ENCODE results near the gene ZNF391. TPM values are rescaled to one million over a fixed set of nuclear protein-coding genes. Genes with fewer than 3 reads are reported as not detected.

ZNF391 gene
- total RNA-seq: 1 to 10 TPM in 3 of 4 donors, under 1 TPM in 1; 0.55 to 2.1 (median 1.5) TPM

GRCh38 chr6:27388293-27389197, at the start of gene ZNF391:
ZNF391 (plus strand) TSS chr6:27388759; CDS start chr6:27400371, 11,612 bp downstream.
- peak within 1 kb of the TSS; percentile 72 for H3K4me3 ChIP-seq (ENCODE audit: low read depth, poor library complexity, severe bottlenecking)
- intact Hi-C loops (cut with DNase I; ENCODE audit: low total_unique reads): no loop called here
- peak; percentile 62 to 92 for DNase-seq (ENCODE audit: low spot score in 2 of 2)
- TF ChIP-seq CTCF (IDR thresholded peaks at IDR 0.05) (no peak), POLR2A (IDR thresholded peaks at IDR 0.05) (no peak)
- 0 to 1% methylated on average over 44 to 45 of the region's 49 CpGs for WGBS, 2 donors

- TF ChIP-seq CTCF (IDR thresholded peaks at IDR 0.05) (no peak), POLR2A (IDR thresholded peaks at IDR 0.05) (no peak)
Observed at GRCh38 chr6:27352850-27353249, 35.7 kb upstream of the ZNF391 start.

GRCh38 chr6:27358786-27359185, 29.8 kb upstream of the ZNF391 start:
- intact Hi-C loops (cut with DNase I; ENCODE audit: low total_unique reads): no loop called here
- DNase-seq (ENCODE audit: low spot score in 2 of 2): no peak
- TF ChIP-seq CTCF (IDR thresholded peaks at IDR 0.05): no peak
- no peak for TF ChIP-seq POLR2A (IDR thresholded peaks at IDR 0.05)
- WGBS, 2 donors: 72 to 85% methylated on average over 2 of the region's 2 CpGs
- H3K4me3 ChIP-seq (ENCODE audit: low read depth, poor library complexity, severe bottlenecking): no peak overlapping the region

More at GRCh38 chr6:27352850-27353249, 35.7 kb upstream of the ZNF391 start:
- no peak overlapping the region for H3K4me3 ChIP-seq (ENCODE audit: low read depth, poor library complexity, severe bottlenecking)
- WGBS, 2 donors: 79% methylated on average over 4 of the region's 4 CpGs
- DNase-seq (ENCODE audit: low spot score in 2 of 2): no peak
- intact Hi-C loops (cut with DNase I; ENCODE audit: low total_unique reads): no loop called here

- no peak for DNase-seq (ENCODE audit: low spot score in 2 of 2)
- TF ChIP-seq POLR2A (IDR thresholded peaks at IDR 0.05) (no peak), CTCF (IDR thresholded peaks at IDR 0.05) (no peak)
- no peak overlapping the region for H3K4me3 ChIP-seq (ENCODE audit: low read depth, poor library complexity, severe bottlenecking)
- intact Hi-C loops (cut with DNase I; ENCODE audit: low total_unique reads): no loop called here
- WGBS, 2 donors: 91 to 94% methylated on average over 1 of the region's 1 CpG
Observed at GRCh38 chr6:27359231-27359630, 29.3 kb upstream of the ZNF391 start.

- no peak for DNase-seq (ENCODE audit: low spot score in 2 of 2)
- intact Hi-C loops (cut with DNase I; ENCODE audit: low total_unique reads): no loop called here
- TF ChIP-seq CTCF (IDR thresholded peaks at IDR 0.05) (no peak), POLR2A (IDR thresholded peaks at IDR 0.05) (no peak)
- H3K4me3 ChIP-seq (ENCODE audit: low read depth, poor library complexity, severe bottlenecking): no peak overlapping the region
- 95 to 97% methylated on average over 5 of the region's 5 CpGs for WGBS, 2 donors
Observed at GRCh38 chr6:27368202-27368601, 20.4 kb upstream of the ZNF391 start.

All from lower leg skin (tissue), 4 donors.